Measurements from ENCODE around the gene TMEM165. TPM values are rescaled to one million over a fixed set of nuclear protein-coding genes. Genes with fewer than 3 reads are reported as not detected.

TMEM165 gene
- total RNA-seq, 1 donor from 2014 or later: 98.7 TPM

DNA sequence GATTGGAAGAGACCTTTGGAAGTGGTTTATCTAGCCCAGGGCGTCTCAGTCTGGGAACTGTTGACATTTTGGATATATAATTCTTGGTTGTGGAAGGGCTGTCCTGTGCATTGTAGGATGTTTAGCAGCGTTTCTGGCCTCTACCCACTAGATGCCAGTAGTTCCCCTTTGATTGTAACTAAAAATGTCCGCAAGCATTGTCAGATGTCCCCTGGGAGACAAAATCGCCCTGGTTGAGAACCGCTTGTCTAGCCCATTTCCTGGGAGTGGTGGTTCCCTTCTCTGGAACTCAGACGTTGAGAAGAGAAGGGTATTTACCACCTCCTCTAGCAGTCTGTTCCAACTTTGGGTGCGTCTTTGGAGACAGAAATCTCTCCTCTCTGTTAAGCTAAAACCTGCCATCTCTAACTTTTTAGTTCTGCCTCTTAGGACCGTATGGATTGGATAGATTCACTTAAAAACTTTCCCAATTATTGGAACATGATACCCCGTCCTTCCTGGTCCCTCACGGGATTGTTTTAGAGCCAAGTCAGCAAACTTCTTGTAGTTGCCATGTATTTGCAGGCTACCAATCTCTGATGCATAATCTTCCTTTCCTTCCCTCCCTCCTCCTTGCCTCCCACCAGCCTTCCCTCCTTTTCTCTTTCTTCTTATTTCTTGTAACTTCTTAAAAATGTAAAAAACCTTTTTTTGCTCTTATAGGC, 13.9 kb downstream of the TMEM165 start:
- no peak for TF ChIP-seq CTCF (IDR thresholded peaks at IDR 0.05; ENCODE audit: unreplicated experiment)
- Mint-ChIP-seq H3K9me3 (no peaks in the 10 kb centered on the region), H3K36me3 (peaks cover 20% of the 10 kb centered on the region), H3K4me1 (peaks cover 6% of the 10 kb centered on the region), H3K27ac (peak overlapping the region; percentile 5), H3K27me3 (ENCODE audit: low read depth) (no peaks in the 10 kb centered on the region), H3K4me3 (no peak overlapping the region)
- no peak for DNase-seq (ENCODE audit: low spot score in 2 of 2, unreplicated experiment in 2 of 2)

DNA sequence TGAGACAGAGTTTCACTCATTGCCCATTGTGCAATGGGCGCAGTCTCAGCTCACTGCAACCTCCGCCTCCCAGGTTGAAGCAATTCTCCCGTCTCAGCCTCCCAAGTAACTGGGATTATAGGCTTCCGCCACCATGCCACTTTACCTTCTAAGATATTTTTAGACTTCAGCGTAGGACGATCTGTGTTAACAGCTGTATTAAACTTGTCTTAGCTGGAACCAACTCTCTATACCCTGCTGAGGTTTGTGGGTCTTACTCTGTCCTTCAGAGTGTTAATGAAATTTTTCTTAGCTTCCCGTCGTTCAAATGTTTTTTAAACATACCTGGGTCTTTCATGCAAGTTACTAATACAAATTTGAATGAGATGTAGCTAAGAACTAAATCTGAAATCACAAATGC, 14.7 kb downstream of the TMEM165 start:
- no peak overlapping the region for H3K27ac Mint-ChIP-seq
- H3K4me1 Mint-ChIP-seq: peaks cover 2% of the 10 kb centered on the region

DNA sequence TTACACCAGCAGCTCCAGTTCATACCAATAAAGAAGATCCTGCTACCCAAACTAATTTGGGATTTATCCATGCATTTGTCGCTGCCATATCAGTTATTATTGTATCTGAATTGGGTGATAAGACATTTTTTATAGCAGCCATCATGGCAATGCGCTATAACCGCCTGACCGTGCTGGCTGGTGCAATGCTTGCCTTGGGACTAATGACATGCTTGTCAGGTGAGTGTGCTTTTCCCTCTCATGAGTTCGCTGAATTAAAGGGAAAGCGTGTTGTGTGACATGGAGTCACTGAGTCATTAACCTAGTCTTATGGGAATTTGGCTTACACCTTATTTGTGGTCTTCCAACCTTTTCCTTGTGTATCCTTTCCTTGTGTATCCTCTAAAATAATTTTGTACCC, 15.9 kb downstream of the TMEM165 start:
- peaks cover 11% of the 10 kb centered on the region for H3K36me3 Mint-ChIP-seq
- no peak for TF ChIP-seq CTCF (IDR thresholded peaks at IDR 0.05; ENCODE audit: unreplicated experiment)
- peaks cover 2% of the 10 kb centered on the region for H3K4me1 Mint-ChIP-seq
- H3K27me3 Mint-ChIP-seq (ENCODE audit: low read depth): no peaks in the 10 kb centered on the region
- no peaks in the 10 kb centered on the region for H3K9me3 Mint-ChIP-seq
- no peak for DNase-seq (ENCODE audit: low spot score in 2 of 2, unreplicated experiment in 2 of 2)
- H3K27ac Mint-ChIP-seq: no peak overlapping the region
- H3K4me3 Mint-ChIP-seq: no peak overlapping the region

More for the DNA sequence above, 14.7 kb downstream of the TMEM165 start:
- no peak for TF ChIP-seq CTCF (IDR thresholded peaks at IDR 0.05; ENCODE audit: unreplicated experiment)
- DNase-seq (ENCODE audit: low spot score in 2 of 2, unreplicated experiment in 2 of 2): no peak
- Mint-ChIP-seq H3K27me3 (ENCODE audit: low read depth) (no peaks in the 10 kb centered on the region), H3K36me3 (peaks cover 19% of the 10 kb centered on the region), H3K4me3 (no peak overlapping the region), H3K9me3 (no peaks in the 10 kb centered on the region)

DNA sequence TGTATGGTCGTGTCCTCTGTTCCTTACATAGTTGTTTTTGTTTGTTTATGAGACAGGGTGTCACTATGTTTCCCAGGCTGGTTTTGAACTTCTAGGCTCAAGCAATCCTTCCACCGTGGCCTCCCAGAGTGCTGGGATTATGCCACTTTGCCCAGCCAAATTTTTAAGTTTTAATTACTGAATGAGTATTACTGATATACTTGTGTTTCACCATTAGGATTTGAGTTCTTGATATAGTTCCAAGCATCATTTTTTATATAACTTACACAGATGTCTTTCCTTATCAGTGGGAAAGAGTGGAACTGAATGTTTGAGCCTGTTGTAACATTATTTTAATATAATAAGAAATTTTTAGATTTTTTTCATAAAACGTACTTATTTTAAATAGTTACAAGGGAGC, 20.4 kb downstream of the TMEM165 start:
- Mint-ChIP-seq H3K27ac (no peak overlapping the region), H3K36me3 (peaks cover 24% of the 10 kb centered on the region), H3K9me3 (no peaks in the 10 kb centered on the region), H3K4me3 (no peak overlapping the region), H3K4me1 (no peaks in the 10 kb centered on the region), H3K27me3 (ENCODE audit: low read depth) (no peaks in the 10 kb centered on the region)
- TF ChIP-seq CTCF (IDR thresholded peaks at IDR 0.05; ENCODE audit: unreplicated experiment): no peak
- DNase-seq (ENCODE audit: low spot score in 2 of 2, unreplicated experiment in 2 of 2): no peak

GRCh38 chr4:55424791-55425190, 29.0 kb downstream of the TMEM165 start:
- Mint-ChIP-seq H3K27ac (peak overlapping the region; percentile 41), H3K4me3 (no peak overlapping the region), H3K4me1 (no peaks in the 10 kb centered on the region), H3K27me3 (ENCODE audit: low read depth) (no peaks in the 10 kb centered on the region), H3K36me3 (peaks cover 38% of the 10 kb centered on the region), H3K9me3 (no peaks in the 10 kb centered on the region)
- no peak for TF ChIP-seq CTCF (IDR thresholded peaks at IDR 0.05; ENCODE audit: unreplicated experiment)
- no peak for DNase-seq (ENCODE audit: low spot score in 2 of 2, unreplicated experiment in 2 of 2)
